ENCODE data around the gene EPHB1. TPM values are rescaled to one million over a fixed set of nuclear protein-coding genes. Genes with fewer than 3 reads are reported as not detected.

Gene EPHB1
- total and polyA plus RNA-seq, 2 of the 13 experiments (the other 11 are each of a cell fraction or from before 2014, with no cell fraction given): 0.07 to 0.21 TPM

GRCh38 chr3:134751831-134752230, 43.2 kb upstream of the EPHB1 start:
- H3K36me3 ChIP-seq (replicated peaks in 1 of 2; ENCODE audit: control insufficient read depth in 1 of 2, insufficient read depth in 2 of 2, low read length in 2 of 2): no peaks in the 10 kb centered on the region
- ChIA-PET CTCF (ENCODE audit: low intra/inter-chr PET ratio, low total read pairs) (no interaction called here), POLR2A (no interaction called here)
- H3K4me3 ChIP-seq (replicated peaks in 1 of 3; ENCODE audit: insufficient read depth in 1 of 3, low read depth in 2 of 3, low read length in 3 of 3): no peak overlapping the region
- H3K4me1 ChIP-seq (ENCODE audit: insufficient read depth, low read length): no peaks in the 10 kb centered on the region
- WGBS (ENCODE audit: low lambda C conversion rate): 32% methylated on average over 2 of the region's 2 CpGs
- intact Hi-C loops (cut with micrococcal nuclease; ENCODE audit: unreplicated experiment): no loop called here
- H3K9ac ChIP-seq (ENCODE audit: insufficient read depth, low read depth, low read length): no peak overlapping the region
- no TSS peak for BruUV-seq (replicated peaks)
- no peak for DNase-seq (ENCODE audit: low spot score)
- H4K20me1 ChIP-seq (ENCODE audit: insufficient read depth, low read length): no peaks in the 10 kb centered on the region
- no peaks in the 10 kb centered on the region for H3K9me3 ChIP-seq (ENCODE audit: low read length)
- FAIRE-seq: no peak
- no peaks in the 10 kb centered on the region for H3K79me2 ChIP-seq (ENCODE audit: insufficient read depth, low read length)
- H3K4me2 ChIP-seq (ENCODE audit: low read depth, low read length): no peak overlapping the region
- in situ Hi-C loops (cut with HindIII; ENCODE audit: extremely low pct_ligation_motif_present, low pct_unique_long_range_greater_than_20kb): no loop called here
- no peak for ATAC-seq
- no peaks in the 10 kb centered on the region; a peak in 1 of 5 replicates for H3K27me3 ChIP-seq (ENCODE audit: control insufficient read depth in 1 of 2, insufficient read depth in 2 of 2, low read length in 2 of 2)
- no peak overlapping the region for H3K27ac ChIP-seq (ENCODE audit: extremely low read length, insufficient read depth, low read length)
- TF ChIP-seq SOX6 (IDR thresholded peaks at IDR 0.05): no peak
- TF ChIP-seq SOX6 (CRISPR knock-in tag; IDR thresholded peaks at IDR 0.05): no peak
- no peak for TF ChIP-seq CHD2 (IDR thresholded peaks at IDR 0.05; ENCODE audit: low read depth, low read length)
- H2AFZ ChIP-seq (ENCODE audit: low read length): no peak overlapping the region

GRCh38 chr3:134752761-134753461, 42.1 kb upstream of the EPHB1 start:
- Histone ChIP-seq H3K36me3 (replicated peaks in 1 of 2; ENCODE audit: control insufficient read depth in 1 of 2, insufficient read depth in 2 of 2, low read length in 2 of 2) (no peaks in the 10 kb centered on the region), H2AFZ (ENCODE audit: low read length) (no peak overlapping the region), H3K9ac (ENCODE audit: insufficient read depth, low read depth, low read length) (no peak overlapping the region), H3K27me3 (ENCODE audit: control insufficient read depth in 1 of 2, insufficient read depth in 2 of 2, low read length in 2 of 2) (no peaks in the 10 kb centered on the region; a peak in 1 of 5 replicates), H3K9me3 (ENCODE audit: low read length) (no peaks in the 10 kb centered on the region), H3K4me1 (ENCODE audit: insufficient read depth, low read length) (no peaks in the 10 kb centered on the region), H3K4me3 (replicated peaks in 1 of 3; ENCODE audit: insufficient read depth in 1 of 3, low read depth in 2 of 3, low read length in 3 of 3) (no peak overlapping the region), H3K27ac (ENCODE audit: extremely low read length, insufficient read depth, low read length) (no peak overlapping the region), H3K4me2 (ENCODE audit: low read depth, low read length) (no peak overlapping the region), H3K79me2 (ENCODE audit: insufficient read depth, low read length) (no peaks in the 10 kb centered on the region), H4K20me1 (ENCODE audit: insufficient read depth, low read length) (no peaks in the 10 kb centered on the region)
- BruUV-seq (replicated peaks): no TSS peak
- no peak for DNase-seq (ENCODE audit: low spot score)
- ChIA-PET CTCF (ENCODE audit: low intra/inter-chr PET ratio, low total read pairs) (no interaction called here), POLR2A (no interaction called here)
- ATAC-seq: no peak
- no peak for TF ChIP-seq NFE2L1 (CRISPR knock-in tag; IDR thresholded peaks at IDR 0.05; ENCODE audit: borderline replicate concordance)
- no peak for TF ChIP-seq SKIL (CRISPR knock-in tag; IDR thresholded peaks at IDR 0.05; ENCODE audit: borderline replicate concordance)
- TF ChIP-seq ZNF18 (CRISPR knock-in tag; IDR thresholded peaks at IDR 0.05; ENCODE audit: insufficient replicate concordance): no peak
- TF ChIP-seq KDM1A (CRISPR knock-in tag; IDR thresholded peaks at IDR 0.05): no peak
- TF ChIP-seq ATM (IDR thresholded peaks at IDR 0.05; ENCODE audit: borderline replicate concordance): no peak
- no peak for TF ChIP-seq ZNF331 (CRISPR knock-in tag; IDR thresholded peaks at IDR 0.05)
- no peak for FAIRE-seq
- in situ Hi-C loops (cut with HindIII; ENCODE audit: extremely low pct_ligation_motif_present, low pct_unique_long_range_greater_than_20kb): no loop called here
- intact Hi-C loops (cut with micrococcal nuclease; ENCODE audit: unreplicated experiment): no loop called here
- WGBS (ENCODE audit: low lambda C conversion rate): 0% methylated on average over 7 of the region's 9 CpGs
